Activated T-cell treated with anti-CD3 and anti-CD28 coated beads for 48 hours (primary cell): ENCODE data around the gene VGLL3.
"Not testable (repeated sequence)": the region's sequence is repeated elsewhere in the genome, so short reads cannot be mapped to it uniquely, and the experiment has no call there.

Source experiments
- DNase-seq: peaks from one replicate; pipeline ENCODE4 v3.0.0-alpha.2; 2020; ENCODE audit warnings: low read depth

The VGLL3 gene

DNA sequence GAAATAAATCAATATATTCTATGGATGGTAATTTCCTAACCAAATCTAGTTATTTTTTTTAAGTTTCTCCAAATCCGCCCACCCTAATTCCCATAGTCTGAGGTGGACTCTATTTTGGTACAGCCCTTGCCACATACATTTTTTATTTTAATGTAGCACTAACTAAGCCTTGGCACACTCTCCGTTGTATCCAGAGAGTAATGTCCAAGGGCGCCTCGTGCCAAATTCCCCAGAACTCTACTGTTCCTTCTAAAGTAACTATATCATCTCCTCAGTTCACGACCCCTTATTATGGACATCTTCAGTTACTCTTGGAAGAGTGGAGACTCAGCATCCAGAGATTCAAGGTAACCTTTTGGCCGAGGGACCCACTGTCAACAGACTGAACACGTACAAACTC is 1.3 kb downstream of the VGLL3 start:
- no peak for DNase-seq

DNA sequence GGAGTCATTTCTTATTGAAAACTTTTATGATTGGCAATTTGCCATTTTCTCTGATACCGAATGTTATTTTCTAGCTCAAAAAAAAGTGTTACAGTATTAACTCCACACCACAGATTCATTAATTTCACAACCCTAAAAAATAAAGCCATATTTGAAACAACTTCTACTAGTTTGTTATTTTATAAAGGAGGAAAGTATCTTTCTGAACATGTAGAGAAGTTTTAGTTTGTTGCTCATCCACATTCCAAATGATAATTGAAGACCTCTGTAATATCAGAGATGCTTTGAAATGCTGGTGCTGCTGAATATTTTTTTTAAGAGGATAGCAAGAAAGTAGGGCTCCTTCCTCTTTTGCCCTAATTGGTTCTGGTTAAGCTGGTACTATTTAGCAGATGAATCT is 1.9 kb downstream of the VGLL3 start:
- DNase-seq, result no peak

DNA sequence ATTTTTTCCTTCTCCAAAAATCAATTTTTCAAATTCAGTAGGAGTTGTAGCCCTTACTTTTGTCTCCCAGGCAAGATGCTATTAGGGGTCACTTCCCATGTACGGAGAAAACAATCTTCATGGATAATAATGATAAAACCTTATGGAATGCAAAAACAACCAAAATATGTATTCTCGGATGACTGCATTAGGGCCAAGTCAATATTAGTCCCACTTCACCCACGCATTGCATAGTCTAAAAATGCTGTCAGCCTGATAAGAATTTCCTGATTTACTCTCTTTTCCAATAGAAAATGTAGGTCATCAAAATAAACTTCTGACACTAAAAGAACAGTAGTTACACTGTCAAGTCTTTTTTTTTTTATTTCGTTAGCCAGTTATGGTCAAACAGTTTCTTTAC is 2.7 kb downstream of the VGLL3 start:
- DNase-seq, result no peak

DNA sequence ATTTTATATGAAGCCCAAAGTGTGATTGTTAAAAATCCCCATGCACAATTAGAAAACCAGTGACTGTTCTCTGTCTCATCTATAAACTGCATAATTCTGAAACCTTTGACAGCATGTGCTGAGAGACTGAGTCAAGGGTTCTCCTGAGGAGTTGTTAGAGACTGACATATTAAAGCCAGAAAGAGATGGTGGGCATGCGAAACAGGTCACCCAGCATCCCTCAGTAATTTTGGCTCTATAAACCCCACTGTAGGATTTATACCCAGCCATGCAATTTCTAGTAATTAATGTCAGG is 3.6 kb downstream of the VGLL3 start:
- DNase-seq, result no peak

DNA sequence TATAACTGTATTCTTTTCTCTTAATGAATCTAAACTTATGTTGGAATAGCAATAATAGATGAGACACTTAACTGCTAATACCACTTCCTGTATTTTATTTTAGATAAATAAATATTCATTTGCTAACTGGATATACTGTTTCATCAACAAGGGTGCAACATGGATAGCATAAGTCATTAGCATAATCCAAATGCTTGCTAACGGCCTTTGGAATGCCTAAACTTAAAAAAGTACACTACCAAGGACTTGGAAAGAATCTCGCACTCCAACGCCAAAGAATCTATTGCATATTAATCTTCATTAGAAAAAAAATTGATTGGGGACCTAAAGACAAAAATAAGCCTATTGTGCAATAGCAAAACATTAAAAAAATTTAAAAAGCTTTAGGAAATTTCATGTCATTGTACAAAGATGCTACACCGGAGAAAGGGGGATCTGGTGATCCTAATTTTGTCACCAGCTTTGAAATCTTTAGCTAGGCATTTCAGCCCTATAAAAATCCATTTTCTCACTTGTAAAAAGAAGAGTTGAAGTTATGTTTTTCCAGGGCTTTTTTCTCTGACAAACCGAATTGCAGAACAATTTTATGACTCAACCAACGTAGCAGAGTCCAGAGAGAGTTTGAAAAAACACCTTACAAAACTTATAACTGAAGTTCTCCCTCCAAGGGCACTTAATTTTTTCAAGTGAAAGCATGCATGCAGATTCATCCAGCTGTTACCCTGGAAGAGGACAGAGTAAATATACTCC is 4.1 kb downstream of the VGLL3 start:
- DNase-seq, result no peak

DNA sequence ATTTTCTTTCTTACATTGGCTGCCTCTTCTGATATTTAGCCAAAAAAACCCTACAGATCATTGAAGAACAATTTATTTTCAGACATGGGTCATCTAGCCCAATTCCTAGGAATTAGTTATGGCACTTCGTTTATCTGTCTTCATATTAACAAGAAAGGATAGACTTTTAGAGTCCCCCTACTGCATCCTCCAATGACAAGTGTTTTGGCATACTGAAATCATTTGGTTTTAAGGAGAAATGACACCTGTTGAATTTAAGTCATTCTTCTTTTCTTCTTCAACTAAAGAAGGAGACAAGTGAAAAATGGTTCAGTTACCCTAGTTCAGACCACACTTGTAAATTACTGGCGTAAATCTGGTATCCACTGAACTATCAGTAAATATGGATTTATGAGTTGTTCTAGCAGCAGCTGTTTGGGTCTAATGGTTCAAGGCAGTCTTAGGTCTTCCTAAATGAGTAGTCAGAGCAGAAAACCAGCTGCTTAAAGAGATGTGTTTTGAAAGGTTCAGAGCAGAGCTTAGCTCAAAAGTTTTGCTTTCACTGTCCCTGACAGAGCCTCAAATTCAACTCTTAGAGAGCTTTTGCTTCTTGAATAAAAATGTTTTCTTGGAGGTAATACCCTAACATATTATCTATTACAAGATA is 5.6 kb downstream of the VGLL3 start:
- DNase-seq, result no peak

DNA sequence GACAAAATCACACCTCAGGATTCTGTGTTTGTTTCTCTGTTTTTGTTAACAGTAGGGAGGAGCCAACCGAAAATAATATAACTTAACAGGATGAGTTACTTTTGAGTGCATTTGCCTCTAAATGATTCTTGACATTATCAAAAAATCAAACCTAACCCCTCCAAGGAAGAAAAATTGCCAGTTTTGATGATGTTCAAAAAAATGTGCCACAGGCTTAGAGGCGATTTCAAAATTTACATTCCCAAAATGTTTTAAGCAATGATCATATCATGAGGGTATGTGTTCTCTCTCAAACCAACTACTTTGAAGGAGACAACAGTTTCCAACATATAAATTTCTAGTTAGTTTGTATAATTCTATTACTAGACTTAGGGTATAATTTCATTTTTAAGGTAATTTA is 6.7 kb downstream of the VGLL3 start:
- DNase-seq, result no peak

DNA sequence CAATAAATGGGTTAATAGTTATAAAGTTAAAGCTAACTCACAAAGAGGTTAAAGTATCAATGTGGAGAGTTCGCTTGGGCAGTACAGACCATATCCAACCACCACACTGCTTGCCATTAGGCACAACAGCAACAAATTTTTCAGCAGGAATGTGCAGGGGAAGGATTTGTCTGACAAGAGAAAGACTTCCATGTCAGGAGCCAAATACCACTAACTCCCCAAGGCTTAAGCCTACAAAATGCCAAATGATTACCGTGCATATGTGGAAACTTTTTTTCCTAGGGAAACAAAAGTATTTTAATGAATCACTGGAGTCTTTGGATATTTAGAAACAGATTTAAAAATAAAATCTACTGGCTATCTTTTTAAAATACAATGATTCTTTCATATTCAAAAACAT is 8.1 kb downstream of the VGLL3 start:
- no peak for DNase-seq

DNA sequence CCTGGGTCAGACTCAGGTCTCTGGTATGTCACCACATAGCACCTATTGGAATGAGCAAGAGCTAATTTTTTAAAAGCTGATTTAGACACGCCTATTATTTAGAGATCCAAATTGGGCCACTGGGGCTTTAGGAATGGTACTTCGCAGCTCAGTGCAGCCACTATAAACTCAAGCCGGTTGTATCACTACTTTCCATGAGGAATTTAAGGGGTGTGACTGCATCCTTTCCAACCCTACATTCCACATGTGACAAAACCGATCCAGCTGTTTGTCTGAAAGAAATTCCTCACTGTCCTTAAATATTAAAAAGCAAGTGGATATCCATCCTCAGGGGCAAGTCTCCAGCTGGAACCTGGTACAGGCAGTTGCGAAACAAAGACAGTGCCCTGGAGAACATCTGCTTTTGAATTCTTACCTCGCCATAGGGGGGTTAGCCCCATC is 12.8 kb downstream of the VGLL3 start:
- DNase-seq, result no peak

DNA sequence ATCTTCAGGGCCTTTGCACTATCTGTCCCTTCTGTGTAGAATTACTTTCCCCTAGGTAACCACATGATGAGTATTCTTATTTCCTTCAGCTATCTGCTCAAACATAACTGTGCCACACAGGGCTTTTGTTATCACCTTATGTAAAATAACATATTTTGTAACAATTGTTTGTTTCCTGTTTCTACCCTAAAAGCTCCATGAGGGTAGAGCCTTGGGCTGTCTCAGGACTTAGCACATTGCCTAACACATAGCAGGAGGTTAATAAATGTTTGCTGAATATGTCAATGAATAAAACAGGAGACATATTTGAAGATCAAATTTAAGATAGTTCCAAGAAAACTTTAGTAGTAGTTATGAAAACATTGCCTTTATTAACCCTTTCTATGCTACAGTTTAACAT is 14.7 kb downstream of the VGLL3 start:
- DNase-seq, result no peak

DNA sequence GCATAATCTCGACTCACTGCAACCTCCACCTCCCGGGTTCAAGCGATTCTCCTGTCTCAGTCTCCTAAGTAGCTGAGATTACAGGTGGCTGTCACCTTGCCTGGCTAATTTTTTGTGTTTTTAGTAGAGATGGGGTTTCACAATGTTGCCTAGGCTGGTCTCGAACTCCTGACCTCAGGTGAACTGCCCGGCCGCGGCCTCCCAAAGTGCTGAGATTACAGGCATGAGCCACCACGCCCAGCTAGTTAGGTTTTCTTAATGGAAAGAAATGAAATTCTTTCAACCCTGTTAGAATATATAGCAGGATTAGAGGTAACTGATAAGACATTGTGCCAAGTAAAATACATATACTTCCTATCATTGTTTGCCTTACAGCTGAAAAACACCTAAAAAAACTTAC is 16.8 kb downstream of the VGLL3 start:
- DNase-seq, result not testable (repeated sequence)

DNA sequence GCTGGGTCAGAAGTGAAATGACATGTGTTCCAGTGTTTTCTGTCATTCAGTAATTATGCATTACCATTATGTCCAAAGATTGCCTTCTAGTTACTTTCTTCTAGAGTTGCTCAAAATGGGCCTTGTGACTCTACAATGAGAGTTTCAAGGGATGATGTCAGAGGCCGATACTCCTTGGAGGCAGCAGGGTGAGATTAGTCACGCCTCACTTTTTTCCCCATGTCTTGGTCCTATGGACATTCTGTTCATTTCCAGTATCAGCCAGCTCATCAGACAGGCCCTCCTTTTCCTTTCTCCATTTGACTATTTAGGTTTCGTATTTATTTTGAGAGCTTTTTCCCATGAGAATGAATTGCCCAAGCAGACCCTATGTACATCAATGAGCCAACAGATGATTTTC is 17.5 kb downstream of the VGLL3 start:
- no peak for DNase-seq

DNA sequence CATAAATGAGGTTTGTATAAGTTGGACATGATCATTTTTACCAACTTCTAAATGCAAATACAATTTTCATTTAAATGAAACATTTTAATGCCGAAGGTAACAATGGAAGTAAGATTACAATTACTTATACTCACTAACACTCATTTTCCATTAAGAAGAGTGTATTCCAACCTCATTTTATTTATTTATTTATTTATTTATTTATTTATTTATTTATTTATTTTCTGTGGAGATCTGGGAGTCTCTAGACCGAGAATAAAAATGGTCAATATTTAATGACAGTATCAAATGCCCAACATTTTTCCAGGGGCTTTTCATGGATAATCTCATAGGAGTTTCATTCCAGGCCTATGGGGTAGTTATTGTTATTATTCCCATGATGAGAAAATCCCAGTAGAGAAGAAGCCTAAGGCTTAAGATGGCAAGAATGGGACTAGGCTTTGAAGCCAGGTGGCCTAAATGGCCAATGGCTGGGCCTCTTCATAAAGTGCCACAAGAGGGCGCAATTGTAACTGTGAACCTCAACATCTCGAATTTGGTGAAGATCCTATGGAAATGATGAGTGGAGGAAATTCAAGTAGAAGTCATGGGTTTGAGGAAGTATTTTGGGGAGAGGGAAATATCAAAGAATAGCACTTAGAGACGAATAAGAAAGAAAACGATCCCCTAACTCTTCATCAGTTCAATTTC is 21.3 kb downstream of the VGLL3 start:
- no peak for DNase-seq

DNA sequence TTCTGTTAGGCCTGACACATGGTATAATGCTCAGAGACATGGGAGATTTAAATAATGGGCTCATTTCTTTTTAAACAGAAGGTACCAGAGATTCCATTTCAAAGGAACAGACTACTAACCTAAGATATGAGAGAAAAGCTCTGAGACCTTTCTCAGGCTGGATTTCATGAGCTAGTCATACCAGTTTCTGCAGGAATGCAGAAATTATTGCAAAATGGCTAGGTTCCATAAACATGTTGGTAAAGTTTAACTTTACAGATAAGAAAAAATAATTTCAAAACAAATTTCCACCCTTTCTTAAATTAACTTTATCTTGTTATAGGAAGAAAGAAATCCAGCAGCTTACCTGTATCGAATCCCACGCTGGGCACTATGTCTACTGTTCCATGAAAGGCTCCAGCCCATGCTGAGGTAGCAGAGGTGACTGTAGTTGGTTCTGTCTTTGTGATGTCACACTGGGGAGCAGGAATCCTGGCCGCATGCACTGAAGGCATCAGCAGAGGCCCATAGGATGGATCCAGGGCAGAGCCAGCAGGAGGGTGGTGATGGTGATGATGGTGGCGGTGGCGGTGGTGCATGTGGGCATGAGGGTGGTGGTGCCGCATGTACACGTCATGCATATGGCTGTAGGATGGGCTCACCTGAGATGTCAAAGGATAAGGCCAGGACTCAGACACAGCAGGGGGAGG is 22.6 kb downstream of the VGLL3 start:
- DNase-seq, result no peak

DNA sequence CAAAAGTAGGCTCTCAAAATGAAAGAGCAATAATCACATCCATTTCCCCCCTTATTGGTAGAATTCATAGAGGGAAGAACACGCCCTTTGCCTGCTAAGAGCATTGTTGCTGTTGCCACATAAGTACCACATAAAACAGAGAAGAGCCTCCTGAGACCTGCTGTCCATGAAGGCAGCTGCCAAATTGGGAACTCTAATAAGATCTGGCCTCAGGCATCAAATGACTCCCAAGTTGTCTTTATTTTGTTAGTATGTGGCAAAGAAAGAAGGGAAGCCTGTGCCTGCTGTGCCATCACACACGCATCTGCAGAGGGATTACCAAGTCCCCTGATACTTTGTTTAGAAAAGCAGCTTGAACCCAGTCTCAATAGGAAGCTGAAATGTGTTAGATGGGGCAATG is 23.9 kb downstream of the VGLL3 start:
- no peak for DNase-seq

DNA sequence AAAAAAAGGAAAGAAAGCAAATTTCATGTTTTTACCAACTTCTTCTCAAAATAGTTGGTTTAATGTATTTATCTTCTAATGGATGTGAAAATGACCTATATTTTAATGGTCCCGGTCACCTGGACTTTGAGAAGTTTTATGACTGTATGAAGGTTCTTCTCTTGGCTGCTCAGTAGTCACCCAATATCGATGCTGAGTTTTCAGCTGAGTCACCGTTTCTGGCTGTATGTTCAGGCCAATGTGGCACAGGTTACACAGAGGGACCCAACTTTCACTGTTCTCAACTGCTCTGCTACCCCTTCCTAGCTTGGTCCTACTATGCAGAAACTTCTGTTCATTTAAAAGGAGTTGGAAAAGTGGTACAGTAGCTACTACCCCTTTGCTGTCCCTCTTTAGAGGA is 25.8 kb downstream of the VGLL3 start:
- no peak for DNase-seq

DNA sequence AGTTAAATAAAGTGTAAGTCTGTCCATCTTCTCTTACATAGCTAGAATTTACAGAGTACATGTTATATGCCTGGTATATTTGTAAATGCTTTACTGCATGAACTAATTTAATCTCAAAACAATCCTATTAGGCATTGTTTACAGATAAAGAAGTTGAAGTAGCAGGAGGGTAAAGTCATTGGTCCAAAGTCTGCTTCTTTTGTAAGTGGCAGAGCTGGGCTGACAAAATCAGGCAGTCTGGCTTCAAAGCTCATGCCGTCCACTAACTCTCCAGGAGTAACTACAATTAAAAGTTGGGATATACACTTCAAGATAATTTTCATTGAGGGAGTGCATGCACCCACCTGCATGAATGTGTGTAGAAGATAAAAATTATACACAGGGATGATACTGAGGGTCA is 27.3 kb downstream of the VGLL3 start:
- no peak for DNase-seq

DNA sequence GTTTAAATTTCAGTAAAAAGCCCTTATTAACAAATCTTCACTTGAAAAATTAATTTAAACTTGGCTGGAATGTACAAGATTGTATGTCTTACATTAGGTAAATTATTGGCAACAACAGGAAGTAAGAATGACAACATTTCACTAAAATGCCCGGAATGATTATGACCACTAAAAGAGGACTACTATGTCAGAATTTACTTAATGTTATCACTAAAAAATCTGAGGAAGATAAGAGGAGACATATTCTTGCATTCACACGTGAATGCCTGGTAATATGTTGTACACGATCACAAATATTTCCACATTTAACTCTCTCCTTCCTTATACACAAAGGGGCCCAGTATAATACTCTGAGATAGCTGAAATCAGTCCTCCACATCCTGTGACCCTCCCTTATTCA is 29.7 kb downstream of the VGLL3 start:
- DNase-seq, result no peak

DNA sequence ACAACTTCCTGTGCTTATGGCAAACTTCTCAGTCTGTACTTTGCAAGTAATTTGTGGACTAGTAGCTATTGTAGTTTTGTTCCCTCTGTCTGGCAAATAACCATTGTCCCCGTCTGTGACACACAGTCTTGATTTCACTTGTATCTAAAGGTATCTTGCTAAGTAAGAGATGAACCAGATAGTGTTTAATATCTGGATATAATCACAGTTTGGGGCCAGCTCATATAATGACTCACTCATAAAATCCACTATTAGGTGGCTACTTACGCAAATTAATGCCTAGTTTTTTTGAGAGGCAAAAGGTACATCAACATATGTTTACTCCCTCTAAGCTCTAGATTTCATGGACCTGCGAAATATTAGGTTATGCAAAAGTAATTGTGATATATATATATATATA is 30.4 kb downstream of the VGLL3 start:
- DNase-seq, result no peak

DNA sequence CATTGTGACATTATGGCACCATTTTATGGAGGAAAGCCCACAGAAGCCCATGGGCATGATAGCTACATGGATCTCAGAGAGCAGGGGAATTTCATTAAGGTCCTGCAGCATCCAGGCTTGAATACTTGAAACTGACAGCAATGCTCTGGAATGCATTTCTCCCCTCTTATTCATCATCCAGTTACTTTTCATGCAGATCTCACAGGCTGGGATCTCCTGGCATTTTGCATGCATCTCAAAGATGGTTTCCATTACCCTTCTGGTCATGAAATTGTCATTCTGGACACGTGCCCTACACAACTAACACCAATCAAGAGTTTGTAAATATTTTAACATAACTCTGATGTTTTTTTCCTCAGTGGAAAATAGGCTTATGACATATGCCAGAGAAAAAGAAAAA is 32.4 kb downstream of the VGLL3 start:
- DNase-seq, result no peak

DNA sequence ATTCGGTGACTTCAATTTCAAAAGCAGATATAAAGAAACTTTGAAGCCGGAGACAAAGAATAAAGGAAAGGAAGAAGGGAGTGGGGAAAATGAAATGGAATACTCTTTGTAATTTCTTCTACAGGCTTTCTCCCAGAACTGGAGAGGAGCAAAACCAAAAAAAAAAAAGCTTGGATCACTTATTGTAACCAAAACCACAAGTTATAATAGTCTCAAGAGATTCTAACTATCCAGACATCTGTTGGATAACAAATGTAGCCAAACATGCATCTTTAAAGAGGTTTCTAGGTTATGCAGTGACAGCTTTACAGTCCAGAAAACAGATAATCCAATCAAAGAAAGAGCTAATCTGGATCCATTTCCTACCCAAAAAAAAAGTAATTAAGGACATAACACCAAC is 36.2 kb downstream of the VGLL3 start:
- DNase-seq, result no peak

DNA sequence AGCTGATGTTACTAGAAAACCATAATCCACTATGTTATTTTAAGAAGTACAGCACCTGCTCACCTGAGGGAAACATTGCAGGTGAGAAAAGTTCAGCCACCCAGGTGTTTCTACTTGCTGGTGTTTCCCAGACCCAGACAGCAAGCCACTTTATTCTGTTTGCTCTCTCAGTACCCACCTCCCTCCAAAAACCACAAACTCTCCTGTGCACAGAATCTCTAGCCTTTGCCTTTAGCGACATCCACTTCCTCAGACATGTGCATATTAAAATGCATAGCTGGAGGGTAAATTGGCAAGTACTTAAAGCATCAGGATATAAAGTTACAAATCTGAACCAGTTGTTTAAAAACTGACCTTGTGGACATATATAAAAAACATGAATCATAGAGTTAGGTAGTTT is 36.7 kb downstream of the VGLL3 start:
- DNase-seq, result no peak

DNA sequence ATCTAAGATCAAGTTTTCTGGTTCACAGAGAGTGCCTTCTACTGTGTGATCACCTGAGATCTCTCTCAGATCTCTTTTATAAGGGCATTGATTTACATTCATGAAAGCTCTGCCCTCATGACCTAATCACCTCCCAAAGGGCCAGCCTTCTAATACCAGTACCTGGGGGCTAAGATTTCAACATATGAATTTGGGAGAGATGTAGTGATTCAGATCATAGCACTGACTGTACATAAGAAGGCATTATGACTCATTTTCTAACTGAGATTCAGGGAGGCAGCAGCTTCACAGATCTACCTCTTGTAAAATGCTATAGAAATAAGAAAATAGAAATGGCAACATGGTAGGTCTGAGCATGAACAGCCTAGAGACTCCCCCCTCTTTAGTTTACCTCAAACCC is 39.6 kb downstream of the VGLL3 start:
- DNase-seq, result no peak
